A673 (cell line): ENCODE results near the gene GRIP1. TPM values are rescaled to one million over a fixed set of nuclear protein-coding genes. Genes with fewer than 3 reads are reported as not detected.
A peak's percentile ranks its signal among the peaks of the same experiment; 100 is the strongest.

Experiments used
- BruUV-seq: library from RNA; stranded (reverse); fragments of 400-500 nt; replicated peaks from 2 replicates; lab custom pipeline; 2021; lab: Mats Ljungman, UMichigan
- CTCF ChIA-PET: fragments of 300-600 bp; sonication (Branson Sonifier 250); formaldehyde crosslinking; loops from one replicate; lab custom pipeline; 2022; ENCODE audit warnings: antibody characterized with exemption; lab: Charles Lee
- POLR2A ChIA-PET: fragments of 300-600 bp; sonication (Branson Sonifier 250); formaldehyde crosslinking; loops from one replicate; lab custom pipeline; 2022; ENCODE audit warnings: antibody characterized with exemption; ENCODE audit not compliant: low non-redundant PET; lab: Charles Lee
- DNase-seq: peaks from one replicate; pipeline ENCODE4 v3.0.0-alpha.2; 2015; ENCODE audit warnings: low spot score
- H3K27ac ChIP-seq: fragments of 200-600 bp; sonication (generic); 2 replicates; pipeline ENCODE4 v1.5.1; 2016; ENCODE audit warnings: mixed run types, low read depth, mild to moderate bottlenecking, mixed read lengths, antibody characterized with exemption, low read length; ENCODE audit not compliant: poor library complexity, severe bottlenecking
- H3K27me3 ChIP-seq: fragments of 200-600 bp; sonication (generic); replicated peaks from 2 replicates; pipeline ENCODE4 v1.6.1; 2017; ENCODE audit warnings: mixed run types, low read depth, mild to moderate bottlenecking, mixed read lengths, antibody characterized with exemption, low read length; ENCODE audit not compliant: insufficient read depth, poor library complexity
- H3K36me3 ChIP-seq: fragments of 200-600 bp; sonication (generic); 2 replicates; pipeline ENCODE4 v1.6.1; 2016; ENCODE audit warnings: mixed run types, mild to moderate bottlenecking, mixed read lengths, antibody characterized with exemption, low read length; ENCODE audit not compliant: insufficient read depth, poor library complexity, severe bottlenecking
- H3K4me1 ChIP-seq: fragments of 200-600 bp; sonication (generic); 2 replicates; pipeline ENCODE4 v1.6.1; 2017; ENCODE audit warnings: mixed run types, mild to moderate bottlenecking, mixed read lengths, antibody characterized with exemption, low read length; ENCODE audit not compliant: insufficient read depth, poor library complexity, severe bottlenecking
- H3K4me3 ChIP-seq: fragments of 200-600 bp; sonication (generic); 2 replicates; pipeline ENCODE4 v1.5.1; 2016; ENCODE audit warnings: low read depth, mixed run types, mild to moderate bottlenecking, mixed read lengths, low read length; ENCODE audit not compliant: poor library complexity, severe bottlenecking
- H3K9me3 ChIP-seq: fragments of 200-600 bp; sonication (generic); 2 replicates; pipeline ENCODE4 v1.6.1; 2016; ENCODE audit warnings: mixed run types, low read depth, mild to moderate bottlenecking, mixed read lengths, antibody characterized with exemption, low read length; ENCODE audit not compliant: poor library complexity, severe bottlenecking
- CTCF ChIP-seq: fragments of 300-800, 200-600 bp; sonication (generic); conservative IDR thresholded peaks from 2 replicates; pipeline ENCODE4 v1.5.1; 2017; ENCODE audit warnings: low read depth, mild to moderate bottlenecking, antibody characterized with exemption, low read length, moderate library complexity, mixed read lengths
- EZH2 ChIP-seq: fragments of 200-600 bp; sonication (generic); IDR thresholded peaks from 2 replicates; pipeline ENCODE4 v1.6.1; 2017; ENCODE audit warnings: borderline replicate concordance, low read depth, mild to moderate bottlenecking, mixed read lengths, antibody characterized with exemption, low read length; ENCODE audit not compliant: poor library complexity, severe bottlenecking
- intact Hi-C: fragments of 100-400 bp; cut with micrococcal nuclease; formaldehyde crosslinking; loops from one replicate; pipeline ENCODE4 v1.10.0; 2022; ENCODE audit not compliant: unreplicated experiment
- total RNA-seq: library from RNA; stranded (reverse); gene quantifications from 2 replicates; pipeline ENCODE4 v1.2.3, GENCODE V29; 2021

The GRIP1 gene
- total RNA-seq, 1 experiment from 2014 or later = 3.6 TPM

GRCh38 chr12:66708704-66709456 is 30.0 kb upstream of the GRIP1 start:
- POLR2A ChIA-PET = no interaction called here
- CTCF ChIA-PET = interaction anchor here (0.8 kb wide), 1 partner anchor 52 kb away, joined by 3 read pairs; no protein-coding TSS in a partner anchor
- no peak overlapping the region for H3K27ac ChIP-seq
- no peaks in the 10 kb centered on the region for H3K4me1 ChIP-seq
- peak; percentile 54 for TF ChIP-seq CTCF
- TF ChIP-seq EZH2 = no peak
- intact Hi-C loops = no loop called here
- no TSS peak for BruUV-seq
- H3K4me3 ChIP-seq = no peak overlapping the region
- H3K27me3 ChIP-seq = peaks cover 46% of the 10 kb centered on the region
- no peaks in the 10 kb centered on the region for H3K9me3 ChIP-seq
- DNase-seq = peak; percentile 33
- no peaks in the 10 kb centered on the region for H3K36me3 ChIP-seq

GRCh38 chr12:66707002-66707697 is 28.3 kb upstream of the GRIP1 start:
- H3K27ac ChIP-seq = no peak overlapping the region
- no peaks in the 10 kb centered on the region for H3K4me1 ChIP-seq
- ChIA-PET CTCF (no interaction called here), POLR2A (no interaction called here)
- no peak for DNase-seq
- intact Hi-C loops = no loop called here
- no peaks in the 10 kb centered on the region for H3K9me3 ChIP-seq
- H3K27me3 ChIP-seq = peaks cover 57% of the 10 kb centered on the region
- no peak overlapping the region for H3K4me3 ChIP-seq
- no TSS peak for BruUV-seq
- no peaks in the 10 kb centered on the region for H3K36me3 ChIP-seq
- TF ChIP-seq CTCF (no peak), EZH2 (no peak)

GRCh38 chr12:66699738-66700482 is 21.0 kb upstream of the GRIP1 start:
- BruUV-seq = no TSS peak
- no peak for TF ChIP-seq EZH2
- TF ChIP-seq CTCF = no peak
- no peak for DNase-seq
- ChIA-PET CTCF (no interaction called here), POLR2A (no interaction called here)
- Histone ChIP-seq H3K27ac (no peak overlapping the region), H3K9me3 (no peaks in the 10 kb centered on the region), H3K4me3 (no peak overlapping the region), H3K36me3 (no peaks in the 10 kb centered on the region), H3K27me3 (peaks cover 62% of the 10 kb centered on the region), H3K4me1 (no peaks in the 10 kb centered on the region)
- intact Hi-C loops = loop anchor here (10.0 kb wide), 3 partner anchors 275 to 1805 kb away; no protein-coding TSS in a partner anchor
